ENCODE results near the gene PAGR1.

The PAGR1 gene

GRCh38 chr16:29841631-29842030 lies 25.7 kb downstream of the PAGR1 start:
- no peak for DNase-seq (ENCODE audit: low read depth, low spot score)
- no peak overlapping the region for H3K4me3 ChIP-seq (ENCODE audit: low read depth, low read length)
- TF ChIP-seq, protein P1, sequence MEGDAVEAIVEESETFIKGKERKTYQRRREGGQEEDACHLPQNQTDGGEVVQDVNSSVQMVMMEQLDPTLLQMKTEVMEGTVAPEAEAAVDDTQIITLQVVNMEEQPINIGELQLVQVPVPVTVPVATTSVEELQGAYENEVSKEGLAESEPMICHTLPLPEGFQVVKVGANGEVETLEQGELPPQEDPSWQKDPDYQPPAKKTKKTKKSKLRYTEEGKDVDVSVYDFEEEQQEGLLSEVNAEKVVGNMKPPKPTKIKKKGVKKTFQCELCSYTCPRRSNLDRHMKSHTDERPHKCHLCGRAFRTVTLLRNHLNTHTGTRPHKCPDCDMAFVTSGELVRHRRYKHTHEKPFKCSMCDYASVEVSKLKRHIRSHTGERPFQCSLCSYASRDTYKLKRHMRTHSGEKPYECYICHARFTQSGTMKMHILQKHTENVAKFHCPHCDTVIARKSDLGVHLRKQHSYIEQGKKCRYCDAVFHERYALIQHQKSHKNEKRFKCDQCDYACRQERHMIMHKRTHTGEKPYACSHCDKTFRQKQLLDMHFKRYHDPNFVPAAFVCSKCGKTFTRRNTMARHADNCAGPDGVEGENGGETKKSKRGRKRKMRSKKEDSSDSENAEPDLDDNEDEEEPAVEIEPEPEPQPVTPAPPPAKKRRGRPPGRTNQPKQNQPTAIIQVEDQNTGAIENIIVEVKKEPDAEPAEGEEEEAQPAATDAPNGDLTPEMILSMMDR (IDR thresholded peaks at IDR 0.05; ENCODE audit: insufficient read depth, low read length, missing control alignments) = no peak
- ChIA-PET CTCF (interaction anchor here (0.9 to 3.9 kb wide), 5 partner anchors 6 to 164 kb away, joined by 3 to 26 read pairs (median 7); no protein-coding TSS in a partner anchor), POLR2A (interaction anchor here (0.6 kb wide), 1 partner anchor 11 kb away, joined by 3 read pairs; no protein-coding TSS in a partner anchor)

DNA sequence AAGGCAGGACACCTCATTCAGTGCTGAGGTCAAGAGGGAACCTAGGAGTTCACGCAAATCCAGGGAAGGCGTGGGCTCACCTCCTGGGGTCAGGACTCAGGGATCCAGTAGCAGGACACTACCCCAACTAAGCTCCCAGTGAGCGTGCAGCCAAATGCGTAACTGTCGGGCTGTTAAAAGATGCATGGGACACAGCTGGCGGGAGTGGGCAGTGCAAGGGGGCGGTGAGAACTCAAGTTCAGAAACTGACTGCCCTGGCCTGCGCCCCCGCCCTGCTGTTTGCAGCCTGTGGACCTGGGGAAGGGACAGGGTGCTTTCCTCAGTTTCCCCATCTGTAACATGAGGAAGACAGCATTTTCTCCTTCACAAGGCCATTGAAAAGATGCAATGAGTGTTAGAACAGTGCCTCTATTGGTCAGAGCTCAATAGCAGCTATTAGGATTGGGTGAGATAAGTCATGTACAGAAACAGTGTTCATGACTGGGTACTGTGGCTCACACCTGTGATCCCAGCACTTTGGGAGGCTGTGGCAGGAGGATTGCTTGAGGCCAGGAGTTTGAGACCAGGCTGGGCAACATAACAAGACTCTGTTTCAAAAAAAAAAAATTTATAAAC lies 26.9 kb downstream of the PAGR1 start:
- POLR2A ChIA-PET = interaction anchor here (0.5 kb wide), 1 partner anchor 1003 kb away, joined by 6 read pairs; no protein-coding TSS in a partner anchor
- TF ChIP-seq, protein P1 (IDR thresholded peaks at IDR 0.05; ENCODE audit: insufficient read depth, low read length, missing control alignments) = no peak
- DNase-seq (ENCODE audit: low read depth, low spot score) = no peak
- CTCF ChIA-PET = interaction anchor here (0.5 to 3.4 kb wide), 3 partner anchors 10 to 15 kb away, joined by 3 to 9 read pairs (median 7); no protein-coding TSS in a partner anchor
- H3K4me3 ChIP-seq (ENCODE audit: low read depth, low read length) = no peak overlapping the region

DNA sequence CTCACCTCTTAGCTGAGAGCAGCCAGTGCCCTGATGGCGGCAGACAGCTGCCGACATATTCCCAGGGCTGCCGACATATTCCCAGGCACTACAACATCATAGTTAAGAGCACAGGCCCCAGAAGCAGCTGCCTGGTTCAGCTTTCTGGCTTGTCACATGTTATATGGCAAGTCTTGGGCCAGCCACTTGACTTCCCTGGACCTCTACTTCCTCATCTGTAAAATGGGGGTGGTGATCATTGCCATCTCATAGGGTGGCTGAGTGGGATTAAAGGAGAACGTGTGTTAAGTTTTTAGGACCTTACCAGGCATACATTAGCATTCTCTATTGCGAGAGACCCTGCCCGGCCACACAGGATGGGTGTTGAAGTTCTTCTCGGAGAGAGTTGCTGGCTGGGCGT lies 28.0 kb downstream of the PAGR1 start:
- POLR2A ChIA-PET = no interaction called here

DNA sequence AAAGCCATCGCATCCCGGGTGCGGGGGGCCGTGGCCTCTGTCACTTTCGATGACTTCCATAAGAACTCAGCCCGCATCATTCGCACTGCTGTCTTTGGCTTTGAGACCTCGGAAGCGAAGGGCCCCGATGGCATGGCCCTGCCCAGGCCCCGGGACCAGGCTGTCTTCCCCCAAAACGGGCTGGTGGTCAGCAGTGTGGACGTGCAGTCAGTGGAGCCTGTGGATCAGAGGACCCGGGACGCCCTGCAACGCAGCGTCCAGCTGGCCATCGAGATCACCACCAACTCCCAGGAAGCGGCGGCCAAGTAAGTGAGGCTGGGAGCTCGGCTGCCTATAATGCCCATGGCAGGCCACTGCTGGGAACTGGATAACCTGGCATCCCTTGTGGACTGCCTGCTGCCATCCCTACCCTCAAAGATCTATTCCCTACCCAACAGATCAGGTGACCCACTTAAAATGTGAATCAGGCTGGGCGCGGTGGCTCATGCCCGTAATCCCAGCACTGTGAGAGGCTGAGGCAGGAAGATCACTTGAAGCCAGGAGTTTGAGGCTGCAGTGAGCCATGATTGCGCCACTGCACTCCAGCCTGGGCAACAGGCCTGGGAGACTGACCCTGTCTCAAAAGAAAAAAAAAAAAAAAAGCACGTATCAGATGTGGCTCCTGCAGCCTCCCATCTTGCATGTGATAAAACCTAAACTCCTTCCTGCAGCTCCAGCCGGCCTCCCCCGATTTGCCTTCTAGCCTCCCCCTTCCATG lies 28.8 kb downstream of the PAGR1 start:
- ChIA-PET POLR2A (no interaction called here), CTCF (interaction anchor here (0.7 to 3.4 kb wide), 5 partner anchors 8 to 187 kb away, joined by 3 to 9 read pairs (median 3); partner anchors contain the start of genes CDIPT and PAGR1)

More for the DNA sequence above, 28.0 kb downstream of the PAGR1 start:
- CTCF ChIA-PET = interaction anchor here (0.9 to 3.4 kb wide), 3 partner anchors 9 to 188 kb away, joined by 3 to 9 read pairs (median 7); no protein-coding TSS in a partner anchor
- no peak overlapping the region for H3K4me3 ChIP-seq (ENCODE audit: low read depth, low read length)
- TF ChIP-seq, protein P1 (IDR thresholded peaks at IDR 0.05; ENCODE audit: insufficient read depth, low read length, missing control alignments) = no peak
- DNase-seq (ENCODE audit: low read depth, low spot score) = no peak

DNA sequence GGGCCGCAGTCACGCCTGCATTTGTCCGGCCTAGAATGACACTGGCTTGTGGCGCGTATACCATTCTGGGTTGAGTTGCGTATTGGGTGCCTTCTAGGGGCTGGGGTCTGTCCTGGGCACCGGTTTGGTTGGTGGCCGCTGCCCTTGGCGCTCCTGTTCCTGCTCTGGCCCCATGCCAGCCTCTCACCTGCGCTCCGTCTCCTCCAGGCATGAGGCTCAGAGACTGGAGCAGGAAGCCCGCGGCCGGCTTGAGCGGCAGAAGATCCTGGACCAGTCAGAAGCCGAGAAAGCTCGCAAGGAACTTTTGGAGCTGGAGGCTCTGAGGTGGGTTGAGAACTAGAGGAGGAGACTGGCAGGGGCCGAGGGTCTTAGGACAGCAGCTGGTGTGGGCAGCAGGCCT lies 29.7 kb downstream of the PAGR1 start:
- DNase-seq (ENCODE audit: low read depth, low spot score) = no peak
- POLR2A ChIA-PET = no interaction called here
- H3K4me3 ChIP-seq (ENCODE audit: low read depth, low read length) = no peak overlapping the region
- CTCF ChIA-PET = interaction anchor here (1.0 to 4.7 kb wide), 4 partner anchors 16 to 38 kb away, joined by 3 to 99 read pairs (median 4); partner anchors contain the start of genes MVP and PAGR1
- TF ChIP-seq, protein P1 (IDR thresholded peaks at IDR 0.05; ENCODE audit: insufficient read depth, low read length, missing control alignments) = no peak

More for the DNA sequence above, 28.8 kb downstream of the PAGR1 start:
- DNase-seq (ENCODE audit: low read depth, low spot score) = no peak
- TF ChIP-seq, protein P1 (IDR thresholded peaks at IDR 0.05; ENCODE audit: insufficient read depth, low read length, missing control alignments) = no peak
- no peak overlapping the region for H3K4me3 ChIP-seq (ENCODE audit: low read depth, low read length)

Measured in AG04449 (cell line).